HG02840 (cell line): ENCODE data around the gene WNK1.
A peak's percentile ranks its signal among the peaks of the same experiment; 100 is the strongest.
"Not testable (repeated sequence)": the region's sequence is repeated elsewhere in the genome, so short reads cannot be mapped to it uniquely, and the experiment has no call there.

Source experiments
- ATAC-seq: cut with Tn5 transposase; IDR thresholded peaks from one replicate; pipeline ENCODE4 v1.9.1; 2021; ENCODE audit warnings: mild to moderate bottlenecking, moderate library complexity, moderate number of reproducible peaks; ENCODE audit not compliant: unreplicated experiment, low FRiP score

WNK1 gene

GRCh38 chr12:751999-752694 lies at the start of gene WNK1:
Gene WNK1 (plus strand): TSS chr12:752579. CDS start chr12:753566, 987 bp downstream.
- peak; percentile 55 for ATAC-seq

DNA sequence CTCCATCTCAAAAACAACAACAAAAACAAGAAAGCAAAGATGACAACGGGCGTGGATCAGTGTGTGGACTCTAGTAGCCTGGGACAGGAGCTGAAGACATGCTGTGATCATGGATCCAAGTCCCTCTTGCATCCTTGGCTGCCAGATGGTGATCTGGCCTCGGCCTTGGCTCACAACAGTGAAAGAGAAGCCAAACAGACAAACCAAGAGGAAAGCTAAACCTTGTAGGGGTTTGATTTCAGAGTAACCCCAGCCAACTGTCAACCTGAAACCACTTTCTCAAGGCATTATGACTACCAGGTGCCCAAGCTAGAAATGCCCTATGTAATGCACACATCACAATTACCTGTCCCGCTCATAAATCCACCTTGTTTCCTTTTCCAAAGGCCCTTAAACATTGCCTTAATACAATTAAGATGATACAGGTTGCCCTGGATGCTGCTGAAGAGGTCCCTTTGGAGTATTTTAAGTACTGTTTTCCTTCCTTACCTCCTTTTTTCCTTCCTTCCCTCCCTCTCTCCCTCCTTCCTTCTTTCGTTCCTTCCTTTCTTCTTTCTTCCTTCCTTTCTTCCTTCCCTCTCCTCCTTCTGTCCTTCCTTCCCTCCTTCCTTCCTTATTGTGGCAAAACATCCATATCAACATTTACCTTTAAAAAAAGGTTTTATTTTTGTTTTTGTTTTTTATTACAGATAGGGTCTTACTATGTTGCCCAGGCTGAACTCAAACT lies 47.7 kb upstream of the WNK1 start:
- ATAC-seq, result no peak

- not testable (repeated sequence) for ATAC-seq
Measured at GRCh38 chr12:708084-708483, 44.3 kb upstream of the WNK1 start.

GRCh38 chr12:709455-710020 lies 42.8 kb upstream of the WNK1 start:
- ATAC-seq, result no peak

- no peak for ATAC-seq
Measured at GRCh38 chr12:712172-712863, 40.1 kb upstream of the WNK1 start.

GRCh38 chr12:713281-713875 lies 39.0 kb upstream of the WNK1 start:
- ATAC-seq, result no peak

- no peak for ATAC-seq
Measured at GRCh38 chr12:716506-716905, 35.9 kb upstream of the WNK1 start.

DNA sequence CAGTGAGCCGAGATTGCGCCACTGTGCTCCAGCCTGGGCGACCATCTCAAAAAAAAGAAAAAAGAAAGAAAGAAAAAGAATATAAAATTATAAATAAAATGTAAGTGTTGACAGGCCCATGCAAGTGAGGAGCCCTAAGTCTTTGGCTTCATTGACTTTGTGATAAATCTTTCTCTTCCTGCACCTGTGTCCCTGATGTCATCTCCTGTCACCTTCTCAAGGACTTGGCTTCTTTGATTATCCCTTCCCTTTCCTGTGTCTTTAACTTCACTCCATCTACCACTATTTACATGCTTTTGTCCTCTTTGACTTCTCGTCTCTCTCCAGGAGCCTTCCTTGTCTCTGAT lies 33.6 kb upstream of the WNK1 start:
- ATAC-seq, result no peak

DNA sequence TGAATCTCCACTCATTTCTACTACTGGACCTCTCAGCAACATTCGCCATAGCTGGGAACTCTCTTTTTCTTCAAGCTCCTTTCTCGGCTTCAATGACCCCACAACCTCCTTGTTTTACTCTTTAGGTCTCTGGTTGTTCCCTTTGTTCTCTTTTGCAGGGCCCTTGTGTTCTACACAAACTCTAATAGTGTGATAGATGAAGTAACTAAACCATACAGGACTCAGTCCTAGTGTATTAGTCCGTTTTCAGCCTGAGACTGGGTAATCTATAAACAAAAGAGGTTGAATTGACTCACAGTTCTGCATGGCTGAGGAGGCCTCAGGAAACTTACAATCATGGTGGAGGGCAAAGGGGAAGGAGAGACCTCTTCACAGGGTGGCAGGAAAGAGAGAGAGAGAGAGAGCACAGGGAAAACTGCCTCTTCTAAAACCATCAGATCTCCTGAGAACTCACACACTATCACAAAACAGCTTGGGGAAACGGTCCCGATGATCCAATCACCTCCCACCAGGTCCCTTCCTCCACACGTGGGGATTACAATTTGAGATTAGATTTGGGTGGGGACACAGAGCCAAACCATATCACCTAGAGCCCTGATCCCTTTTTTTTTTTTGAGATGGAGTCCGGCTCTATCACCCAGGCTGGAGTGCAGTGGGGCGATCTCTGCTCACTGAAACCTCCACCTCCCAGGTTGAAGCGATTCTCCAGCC lies 32.0 kb upstream of the WNK1 start:
- ATAC-seq, result no peak

GRCh38 chr12:724194-724855 lies 28.1 kb upstream of the WNK1 start:
- no peak for ATAC-seq

DNA sequence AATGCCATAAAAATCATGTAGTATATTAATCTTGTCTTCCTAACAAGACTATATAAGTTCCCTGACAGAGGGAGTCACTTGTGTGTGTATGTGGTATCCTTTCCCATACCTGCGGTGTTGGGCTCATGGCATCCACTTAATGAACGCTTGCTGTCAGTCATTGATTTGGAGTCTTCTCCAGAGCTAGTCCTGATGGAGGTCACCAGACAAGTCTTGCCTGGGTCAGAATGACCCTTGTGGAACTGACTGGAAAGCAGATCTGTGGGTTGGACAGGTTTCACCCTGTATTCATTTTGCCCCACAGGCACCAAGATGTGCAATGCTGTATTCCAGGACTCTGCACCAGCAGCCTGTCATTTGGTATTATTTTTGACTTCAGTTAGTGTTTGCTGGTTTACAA lies 27.3 kb upstream of the WNK1 start:
- ATAC-seq, result no peak

DNA sequence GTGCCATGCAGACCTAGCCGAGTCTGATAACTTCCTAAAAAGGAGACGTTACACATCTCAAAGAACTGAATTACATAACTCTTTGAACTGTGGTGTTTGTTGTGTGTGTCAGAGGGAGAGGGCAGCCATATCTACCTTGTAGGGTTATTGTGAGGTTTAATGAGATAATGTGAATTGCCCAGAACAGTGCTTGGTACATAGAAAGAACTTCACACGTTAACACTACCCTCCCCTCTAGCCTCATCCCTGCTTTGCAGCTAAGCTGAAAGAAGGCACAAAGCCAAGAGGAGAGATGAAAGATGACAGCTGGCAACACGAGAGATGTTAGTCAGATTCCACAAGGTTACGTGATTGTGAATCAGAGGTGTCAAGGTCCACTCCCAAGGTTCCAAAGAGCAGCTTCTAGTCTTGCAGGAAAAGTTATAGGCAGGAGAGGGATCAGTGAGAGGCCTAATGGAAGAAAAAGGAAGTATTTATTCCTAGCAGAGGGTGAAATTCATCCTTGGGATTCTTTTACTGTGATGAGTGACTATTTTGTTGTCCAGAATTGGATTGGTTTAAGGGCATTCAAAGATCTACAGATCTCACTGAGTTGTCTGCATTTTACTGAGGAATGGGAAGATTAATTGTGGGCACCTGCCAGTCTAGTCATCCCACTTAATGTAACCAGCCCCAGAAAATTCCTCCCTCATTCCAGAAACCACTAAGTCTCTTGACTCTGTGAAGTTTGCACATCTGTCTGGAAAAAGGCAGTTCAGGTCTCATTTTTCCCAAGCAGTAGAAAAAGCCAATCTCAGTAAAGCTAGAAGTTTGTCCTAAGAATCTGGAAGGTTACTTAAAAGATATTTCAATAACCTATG lies 25.9 kb upstream of the WNK1 start:
- no peak for ATAC-seq

GRCh38 chr12:727321-727720 lies 25.1 kb upstream of the WNK1 start:
- ATAC-seq, result no peak

DNA sequence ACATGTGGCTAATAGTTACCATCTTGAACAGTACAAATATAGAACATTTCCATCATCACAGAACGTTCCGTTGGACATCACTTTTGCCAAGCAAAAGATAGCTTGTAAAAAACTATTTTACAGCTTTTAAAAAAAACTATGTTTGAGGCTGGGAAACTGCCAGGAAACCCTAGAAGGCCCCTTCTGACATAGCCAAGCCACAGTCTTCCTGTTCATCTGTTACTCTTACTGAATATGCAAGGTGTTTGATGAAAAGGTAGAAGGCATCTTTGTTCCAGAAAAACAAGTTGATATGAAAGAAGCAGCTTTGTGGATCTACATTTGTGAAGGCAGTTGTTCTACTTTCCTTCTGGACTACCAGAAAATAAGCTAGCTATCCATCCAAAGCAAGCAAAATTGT lies 23.6 kb upstream of the WNK1 start:
- no peak for ATAC-seq

DNA sequence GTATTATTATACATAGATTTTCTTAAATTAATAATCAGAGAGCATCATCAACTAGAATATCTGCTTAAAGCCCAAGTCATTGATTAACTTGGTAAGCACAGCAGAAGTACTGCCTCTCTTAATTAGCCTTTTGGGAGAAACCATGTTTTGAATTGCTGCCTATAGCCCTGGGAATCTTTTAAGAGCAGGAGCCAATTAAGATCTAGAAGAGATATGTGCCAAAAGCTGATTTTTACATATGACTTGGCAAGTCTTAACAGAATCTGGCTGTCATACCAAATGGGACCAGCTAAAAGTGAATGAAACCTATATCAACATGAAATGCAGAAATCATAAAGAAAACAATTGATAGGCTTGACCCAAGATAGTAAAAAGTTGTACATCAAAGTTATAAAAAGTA lies 23.2 kb upstream of the WNK1 start:
- ATAC-seq, result no peak

GRCh38 chr12:730550-730949 lies 21.8 kb upstream of the WNK1 start:
- ATAC-seq, result no peak

GRCh38 chr12:737122-737739 lies 15.1 kb upstream of the WNK1 start:
- ATAC-seq, result no peak

GRCh38 chr12:738712-739111 lies 13.7 kb upstream of the WNK1 start:
- no peak for ATAC-seq
